ENCODE results near the gene ZNF580. TPM values are rescaled to one million over a fixed set of nuclear protein-coding genes. Genes with fewer than 3 reads are reported as not detected.
A peak's percentile ranks its signal among the peaks of the same experiment; 100 is the strongest.

The ZNF580 gene
- total RNA-seq, 1 experiment from 2014 or later = 32.0 TPM

DNA sequence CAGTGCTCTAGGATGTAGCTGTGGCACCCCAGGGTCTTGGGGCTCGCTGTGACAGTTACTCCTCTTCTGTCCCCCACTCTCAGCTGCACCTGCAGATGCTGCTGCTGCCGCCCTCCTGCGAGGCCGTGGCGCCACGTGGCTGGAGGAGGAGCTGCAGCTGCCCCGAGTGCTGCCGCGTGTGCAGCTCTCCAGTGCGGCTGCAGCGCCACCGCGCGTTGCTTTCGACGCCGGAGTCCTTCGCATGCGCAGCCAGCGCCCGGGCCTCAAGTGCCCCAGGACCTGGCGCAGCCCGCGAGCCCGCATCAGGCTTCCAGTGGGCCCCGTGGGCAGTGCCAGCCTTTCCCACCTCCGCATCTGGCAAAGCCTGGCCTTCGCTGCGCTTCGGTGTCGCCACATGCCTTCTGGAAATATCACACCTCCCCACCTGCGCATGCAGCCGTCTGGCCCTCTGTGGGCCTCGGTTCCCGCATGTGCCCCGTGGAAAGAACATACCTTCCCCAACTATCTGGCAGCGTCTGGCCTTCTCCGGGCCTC, 692 bp upstream of the ZNF580 start:
- H3K9me3 Mint-ChIP-seq = peaks cover 4% of the 10 kb centered on the region
- CTCF ChIA-PET = interaction anchor here (1.0 to 2.1 kb wide), 7 partner anchors 13 to 178 kb away, joined by 3 to 17 read pairs (median 5); partner anchors contain the start of genes FIZ1 and U2AF2
- POLR2A ChIA-PET = interaction anchor here (0.5 to 1.0 kb wide), 3 partner anchors 14 to 1439 kb away, joined by 3 to 4 read pairs (median 3); partner anchors contain the start of gene RPS9
- H3K27me3 Mint-ChIP-seq (ENCODE audit: low read depth) = peaks cover 9% of the 10 kb centered on the region
- ATAC-seq (no peak), DNase-seq (ENCODE audit: low spot score) (peak; percentile 54)
- peak overlapping the region; percentile 92 for H3K27ac Mint-ChIP-seq
- H3K36me3 Mint-ChIP-seq = peaks cover 13% of the 10 kb centered on the region
- H3K4me3 Mint-ChIP-seq = peak overlapping the region; percentile 70
- peaks cover 35% of the 10 kb centered on the region for H3K4me1 Mint-ChIP-seq
- no peak for TF ChIP-seq SOX15 (CRISPR knock-in tag; IDR thresholded peaks at IDR 0.05)
- peak; percentile 92 for TF ChIP-seq FOXK1 (CRISPR knock-in tag; IDR thresholded peaks at IDR 0.05)
- TF ChIP-seq, protein P1, sequence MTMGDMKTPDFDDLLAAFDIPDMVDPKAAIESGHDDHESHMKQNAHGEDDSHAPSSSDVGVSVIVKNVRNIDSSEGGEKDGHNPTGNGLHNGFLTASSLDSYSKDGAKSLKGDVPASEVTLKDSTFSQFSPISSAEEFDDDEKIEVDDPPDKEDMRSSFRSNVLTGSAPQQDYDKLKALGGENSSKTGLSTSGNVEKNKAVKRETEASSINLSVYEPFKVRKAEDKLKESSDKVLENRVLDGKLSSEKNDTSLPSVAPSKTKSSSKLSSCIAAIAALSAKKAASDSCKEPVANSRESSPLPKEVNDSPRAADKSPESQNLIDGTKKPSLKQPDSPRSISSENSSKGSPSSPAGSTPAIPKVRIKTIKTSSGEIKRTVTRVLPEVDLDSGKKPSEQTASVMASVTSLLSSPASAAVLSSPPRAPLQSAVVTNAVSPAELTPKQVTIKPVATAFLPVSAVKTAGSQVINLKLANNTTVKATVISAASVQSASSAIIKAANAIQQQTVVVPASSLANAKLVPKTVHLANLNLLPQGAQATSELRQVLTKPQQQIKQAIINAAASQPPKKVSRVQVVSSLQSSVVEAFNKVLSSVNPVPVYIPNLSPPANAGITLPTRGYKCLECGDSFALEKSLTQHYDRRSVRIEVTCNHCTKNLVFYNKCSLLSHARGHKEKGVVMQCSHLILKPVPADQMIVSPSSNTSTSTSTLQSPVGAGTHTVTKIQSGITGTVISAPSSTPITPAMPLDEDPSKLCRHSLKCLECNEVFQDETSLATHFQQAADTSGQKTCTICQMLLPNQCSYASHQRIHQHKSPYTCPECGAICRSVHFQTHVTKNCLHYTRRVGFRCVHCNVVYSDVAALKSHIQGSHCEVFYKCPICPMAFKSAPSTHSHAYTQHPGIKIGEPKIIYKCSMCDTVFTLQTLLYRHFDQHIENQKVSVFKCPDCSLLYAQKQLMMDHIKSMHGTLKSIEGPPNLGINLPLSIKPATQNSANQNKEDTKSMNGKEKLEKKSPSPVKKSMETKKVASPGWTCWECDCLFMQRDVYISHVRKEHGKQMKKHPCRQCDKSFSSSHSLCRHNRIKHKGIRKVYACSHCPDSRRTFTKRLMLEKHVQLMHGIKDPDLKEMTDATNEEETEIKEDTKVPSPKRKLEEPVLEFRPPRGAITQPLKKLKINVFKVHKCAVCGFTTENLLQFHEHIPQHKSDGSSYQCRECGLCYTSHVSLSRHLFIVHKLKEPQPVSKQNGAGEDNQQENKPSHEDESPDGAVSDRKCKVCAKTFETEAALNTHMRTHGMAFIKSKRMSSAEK (CRISPR knock-in tag; IDR thresholded peaks at IDR 0.05; ENCODE audit: borderline replicate concordance) = no peak
- TF ChIP-seq, protein P2, sequence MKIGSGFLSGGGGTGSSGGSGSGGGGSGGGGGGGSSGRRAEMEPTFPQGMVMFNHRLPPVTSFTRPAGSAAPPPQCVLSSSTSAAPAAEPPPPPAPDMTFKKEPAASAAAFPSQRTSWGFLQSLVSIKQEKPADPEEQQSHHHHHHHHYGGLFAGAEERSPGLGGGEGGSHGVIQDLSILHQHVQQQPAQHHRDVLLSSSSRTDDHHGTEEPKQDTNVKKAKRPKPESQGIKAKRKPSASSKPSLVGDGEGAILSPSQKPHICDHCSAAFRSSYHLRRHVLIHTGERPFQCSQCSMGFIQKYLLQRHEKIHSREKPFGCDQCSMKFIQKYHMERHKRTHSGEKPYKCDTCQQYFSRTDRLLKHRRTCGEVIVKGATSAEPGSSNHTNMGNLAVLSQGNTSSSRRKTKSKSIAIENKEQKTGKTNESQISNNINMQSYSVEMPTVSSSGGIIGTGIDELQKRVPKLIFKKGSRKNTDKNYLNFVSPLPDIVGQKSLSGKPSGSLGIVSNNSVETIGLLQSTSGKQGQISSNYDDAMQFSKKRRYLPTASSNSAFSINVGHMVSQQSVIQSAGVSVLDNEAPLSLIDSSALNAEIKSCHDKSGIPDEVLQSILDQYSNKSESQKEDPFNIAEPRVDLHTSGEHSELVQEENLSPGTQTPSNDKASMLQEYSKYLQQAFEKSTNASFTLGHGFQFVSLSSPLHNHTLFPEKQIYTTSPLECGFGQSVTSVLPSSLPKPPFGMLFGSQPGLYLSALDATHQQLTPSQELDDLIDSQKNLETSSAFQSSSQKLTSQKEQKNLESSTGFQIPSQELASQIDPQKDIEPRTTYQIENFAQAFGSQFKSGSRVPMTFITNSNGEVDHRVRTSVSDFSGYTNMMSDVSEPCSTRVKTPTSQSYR (CRISPR knock-in tag; IDR thresholded peaks at IDR 0.05) = peak; percentile 83; the same call in 1 of the 2 replicates
- 0 out of 2 replicates have a peak, but pooled peaks have one; percentile 47 for TF ChIP-seq CREM (CRISPR knock-in tag; IDR thresholded peaks at IDR 0.05)
- TF ChIP-seq, protein P3, sequence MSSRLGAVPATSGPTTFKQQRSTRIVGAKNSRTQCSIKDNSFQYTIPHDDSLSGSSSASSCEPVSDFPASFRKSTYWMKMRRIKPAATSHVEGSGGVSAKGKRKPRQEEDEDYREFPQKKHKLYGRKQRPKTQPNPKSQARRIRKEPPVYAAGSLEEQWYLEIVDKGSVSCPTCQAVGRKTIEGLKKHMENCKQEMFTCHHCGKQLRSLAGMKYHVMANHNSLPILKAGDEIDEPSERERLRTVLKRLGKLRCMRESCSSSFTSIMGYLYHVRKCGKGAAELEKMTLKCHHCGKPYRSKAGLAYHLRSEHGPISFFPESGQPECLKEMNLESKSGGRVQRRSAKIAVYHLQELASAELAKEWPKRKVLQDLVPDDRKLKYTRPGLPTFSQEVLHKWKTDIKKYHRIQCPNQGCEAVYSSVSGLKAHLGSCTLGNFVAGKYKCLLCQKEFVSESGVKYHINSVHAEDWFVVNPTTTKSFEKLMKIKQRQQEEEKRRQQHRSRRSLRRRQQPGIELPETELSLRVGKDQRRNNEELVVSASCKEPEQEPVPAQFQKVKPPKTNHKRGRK (CRISPR knock-in tag; IDR thresholded peaks at IDR 0.05; ENCODE audit: borderline replicate concordance) = no peak
- TF ChIP-seq FOXJ3 (CRISPR knock-in tag; IDR thresholded peaks at IDR 0.05; ENCODE audit: borderline replicate concordance) = no peak
- TF ChIP-seq ZNF396 (CRISPR knock-in tag; IDR thresholded peaks at IDR 0.05; ENCODE audit: borderline replicate concordance) = no peak
- peak; percentile 94 for TF ChIP-seq TEAD4 (CRISPR knock-in tag; IDR thresholded peaks at IDR 0.05)
- no peak for TF ChIP-seq GABPB1 (CRISPR knock-in tag; IDR thresholded peaks at IDR 0.05)
- TF ChIP-seq ZNF317 (CRISPR knock-in tag; IDR thresholded peaks at IDR 0.05; ENCODE audit: borderline replicate concordance, low read depth) = no peak
- peak; percentile 87 for TF ChIP-seq TP53 (CRISPR knock-in tag; IDR thresholded peaks at IDR 0.05)
- peak; percentile 82 for TF ChIP-seq PRDM15 (CRISPR knock-in tag; IDR thresholded peaks at IDR 0.05)
- peak; percentile 95 for TF ChIP-seq NFE2L1 (CRISPR knock-in tag; IDR thresholded peaks at IDR 0.05)
- TF ChIP-seq, protein P4, sequence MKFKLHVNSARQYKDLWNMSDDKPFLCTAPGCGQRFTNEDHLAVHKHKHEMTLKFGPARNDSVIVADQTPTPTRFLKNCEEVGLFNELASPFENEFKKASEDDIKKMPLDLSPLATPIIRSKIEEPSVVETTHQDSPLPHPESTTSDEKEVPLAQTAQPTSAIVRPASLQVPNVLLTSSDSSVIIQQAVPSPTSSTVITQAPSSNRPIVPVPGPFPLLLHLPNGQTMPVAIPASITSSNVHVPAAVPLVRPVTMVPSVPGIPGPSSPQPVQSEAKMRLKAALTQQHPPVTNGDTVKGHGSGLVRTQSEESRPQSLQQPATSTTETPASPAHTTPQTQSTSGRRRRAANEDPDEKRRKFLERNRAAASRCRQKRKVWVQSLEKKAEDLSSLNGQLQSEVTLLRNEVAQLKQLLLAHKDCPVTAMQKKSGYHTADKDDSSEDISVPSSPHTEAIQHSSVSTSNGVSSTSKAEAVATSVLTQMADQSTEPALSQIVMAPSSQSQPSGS (CRISPR knock-in tag; IDR thresholded peaks at IDR 0.05; ENCODE audit: borderline replicate concordance, low read depth) = peak; percentile 89; the same call in 1 of the 2 replicates
- TF ChIP-seq, protein P5, sequence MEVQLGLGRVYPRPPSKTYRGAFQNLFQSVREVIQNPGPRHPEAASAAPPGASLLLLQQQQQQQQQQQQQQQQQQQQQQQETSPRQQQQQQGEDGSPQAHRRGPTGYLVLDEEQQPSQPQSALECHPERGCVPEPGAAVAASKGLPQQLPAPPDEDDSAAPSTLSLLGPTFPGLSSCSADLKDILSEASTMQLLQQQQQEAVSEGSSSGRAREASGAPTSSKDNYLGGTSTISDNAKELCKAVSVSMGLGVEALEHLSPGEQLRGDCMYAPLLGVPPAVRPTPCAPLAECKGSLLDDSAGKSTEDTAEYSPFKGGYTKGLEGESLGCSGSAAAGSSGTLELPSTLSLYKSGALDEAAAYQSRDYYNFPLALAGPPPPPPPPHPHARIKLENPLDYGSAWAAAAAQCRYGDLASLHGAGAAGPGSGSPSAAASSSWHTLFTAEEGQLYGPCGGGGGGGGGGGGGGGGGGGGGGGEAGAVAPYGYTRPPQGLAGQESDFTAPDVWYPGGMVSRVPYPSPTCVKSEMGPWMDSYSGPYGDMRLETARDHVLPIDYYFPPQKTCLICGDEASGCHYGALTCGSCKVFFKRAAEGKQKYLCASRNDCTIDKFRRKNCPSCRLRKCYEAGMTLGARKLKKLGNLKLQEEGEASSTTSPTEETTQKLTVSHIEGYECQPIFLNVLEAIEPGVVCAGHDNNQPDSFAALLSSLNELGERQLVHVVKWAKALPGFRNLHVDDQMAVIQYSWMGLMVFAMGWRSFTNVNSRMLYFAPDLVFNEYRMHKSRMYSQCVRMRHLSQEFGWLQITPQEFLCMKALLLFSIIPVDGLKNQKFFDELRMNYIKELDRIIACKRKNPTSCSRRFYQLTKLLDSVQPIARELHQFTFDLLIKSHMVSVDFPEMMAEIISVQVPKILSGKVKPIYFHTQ (CRISPR knock-in tag; IDR thresholded peaks at IDR 0.05) = no peak
- TF ChIP-seq EMX1 (CRISPR knock-in tag; IDR thresholded peaks at IDR 0.05) = no peak
- peak; percentile 96 for TF ChIP-seq TEAD1 (CRISPR knock-in tag; IDR thresholded peaks at IDR 0.05)
- TF ChIP-seq ERG (CRISPR knock-in tag; IDR thresholded peaks at IDR 0.05) = no peak

Measured in WTC11 (cell line).